Brain microvascular endothelial cell (primary cell): ENCODE results near the gene LYPD6.
A peak's percentile ranks its signal among the peaks of the same experiment; 100 is the strongest.
"Not testable (repeated sequence)": the region's sequence is repeated elsewhere in the genome, so short reads cannot be mapped to it uniquely, and the experiment has no call there.

ENCODE experiments used
- DNase-seq: peaks from one replicate; pipeline ENCODE4 v3.0.0-alpha.2; 2020
- H3K27ac ChIP-seq: fragments of 250-450 bp; sonication (Bioruptor Pico); 2 replicates; pipeline ENCODE4 v1.5.1; 2020; ENCODE audit warnings: mild to moderate bottlenecking, moderate library complexity
- H3K27me3 ChIP-seq: fragments of 250-450 bp; sonication (Bioruptor Pico); replicated peaks from 2 replicates; pipeline ENCODE4 v1.5.1; 2020; ENCODE audit warnings: mild to moderate bottlenecking
- H3K36me3 ChIP-seq: fragments of 250-450 bp; sonication (Bioruptor Pico); replicated peaks from 2 replicates; pipeline ENCODE4 v1.5.1; 2020; ENCODE audit warnings: mild to moderate bottlenecking
- H3K4me3 ChIP-seq: 2 replicates; pipeline ENCODE4 v1.5.1; 2011; ENCODE audit warnings: low read depth, mild to moderate bottlenecking, control low read depth, low read length, moderate library complexity
- CTCF ChIP-seq: IDR thresholded peaks from 2 replicates; pipeline ENCODE4 v1.5.1; 2011; ENCODE audit warnings: low read depth, mild to moderate bottlenecking, moderate library complexity, low read length, control low read depth, inconsistent platforms; ENCODE audit errors: missing control alignments
- in situ Hi-C: cut with HindIII; loops from 2 replicates; pipeline ENCODE4 v1.10.0; 2017; ENCODE audit warnings: low sequenced_read_pairs, low pct_ligation_motif_present

Gene LYPD6

DNA sequence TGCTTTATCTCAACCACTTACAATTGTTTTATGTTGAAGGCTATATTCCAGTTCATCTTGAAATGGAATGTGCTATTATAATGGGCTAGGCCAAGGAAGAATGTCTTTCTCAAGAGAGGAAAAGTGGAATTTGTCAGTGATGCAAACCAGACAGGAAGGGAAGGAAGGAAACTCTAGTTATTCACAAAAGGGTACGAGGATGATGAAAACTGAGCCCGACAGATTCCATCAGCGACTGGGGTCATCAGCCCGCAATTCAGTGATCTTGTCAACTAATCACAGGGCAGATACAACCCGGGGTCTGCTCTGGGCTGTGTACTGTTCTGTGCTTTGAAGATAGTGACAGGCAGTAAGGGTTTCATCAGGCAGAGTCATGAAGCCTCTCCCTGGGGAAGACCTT, 23.4 kb upstream of the LYPD6 start:
- peaks cover 2% of the 10 kb centered on the region for H3K27me3 ChIP-seq
- no peak for DNase-seq
- in situ Hi-C loops, result no loop called here
- H3K36me3 ChIP-seq, result no peaks in the 10 kb centered on the region
- H3K27ac ChIP-seq, result no peak overlapping the region
- TF ChIP-seq CTCF, result no peak
- no peak overlapping the region for H3K4me3 ChIP-seq

DNA sequence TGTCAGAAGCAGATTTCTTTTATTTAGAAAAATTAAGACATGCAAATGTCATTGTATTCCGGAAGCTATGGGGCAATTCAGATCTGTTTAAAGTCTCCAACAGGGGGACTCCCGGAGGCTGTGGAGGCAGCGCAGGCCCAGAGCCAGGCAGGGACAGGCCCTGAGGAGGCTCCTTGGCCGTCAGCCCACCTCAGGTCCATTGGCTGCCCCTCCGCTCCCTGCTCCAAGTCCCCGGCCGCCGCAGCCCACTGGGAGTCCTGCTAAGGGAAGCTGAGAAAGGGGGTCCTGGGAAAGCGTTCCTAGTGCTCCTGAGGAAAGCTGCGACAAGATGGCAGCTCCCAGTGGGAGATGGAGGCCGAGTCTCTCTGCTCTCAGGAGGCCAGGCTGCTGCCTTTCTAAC, 20.0 kb upstream of the LYPD6 start:
- Histone ChIP-seq H3K36me3 (no peaks in the 10 kb centered on the region), H3K4me3 (no peak overlapping the region), H3K27me3 (peaks cover 2% of the 10 kb centered on the region), H3K27ac (no peak overlapping the region)
- in situ Hi-C loops, result no loop called here
- TF ChIP-seq CTCF, result no peak
- DNase-seq, result no peak

DNA sequence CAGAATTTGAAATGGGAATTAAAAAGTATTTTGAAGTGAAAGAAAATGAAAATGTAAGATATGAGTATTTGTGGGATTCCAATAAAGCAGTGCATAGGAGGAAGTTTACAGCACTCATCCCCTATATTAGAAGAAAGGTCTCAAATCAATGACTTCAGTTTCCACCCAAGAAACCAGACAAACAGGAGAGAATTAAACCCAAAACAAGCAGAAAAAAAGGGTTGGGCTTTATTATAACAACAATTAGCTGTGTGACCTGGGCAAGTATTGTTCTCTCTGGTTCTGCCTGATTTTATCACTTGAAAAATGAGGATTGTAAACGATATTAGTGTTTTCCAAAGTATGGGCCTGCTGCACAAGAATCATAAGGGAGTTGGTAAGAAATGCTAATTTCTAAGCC, 18.3 kb upstream of the LYPD6 start:
- H3K27ac ChIP-seq, result no peak overlapping the region
- no peak for DNase-seq
- no peaks in the 10 kb centered on the region for H3K36me3 ChIP-seq
- H3K27me3 ChIP-seq, result peaks cover 2% of the 10 kb centered on the region
- H3K4me3 ChIP-seq, result no peak overlapping the region
- in situ Hi-C loops, result no loop called here
- no peak for TF ChIP-seq CTCF

- Histone ChIP-seq H3K27ac (no peak overlapping the region), H3K36me3 (no peaks in the 10 kb centered on the region), H3K27me3 (no peaks in the 10 kb centered on the region), H3K4me3 (no peak overlapping the region)
- peak; percentile 87 for TF ChIP-seq CTCF
- in situ Hi-C loops, result no loop called here
- DNase-seq, result peak; percentile 12
Measured at GRCh38 chr2:149313512-149313972, 16.8 kb upstream of the LYPD6 start.

- H3K36me3 ChIP-seq, result no peaks in the 10 kb centered on the region
- no peak overlapping the region for H3K27ac ChIP-seq
- no peak for DNase-seq
- TF ChIP-seq CTCF, result no peak
- H3K27me3 ChIP-seq, result no peaks in the 10 kb centered on the region
- H3K4me3 ChIP-seq, result no peak overlapping the region
- in situ Hi-C loops, result no loop called here
Measured at GRCh38 chr2:149314687-149315086, 15.7 kb upstream of the LYPD6 start.

DNA sequence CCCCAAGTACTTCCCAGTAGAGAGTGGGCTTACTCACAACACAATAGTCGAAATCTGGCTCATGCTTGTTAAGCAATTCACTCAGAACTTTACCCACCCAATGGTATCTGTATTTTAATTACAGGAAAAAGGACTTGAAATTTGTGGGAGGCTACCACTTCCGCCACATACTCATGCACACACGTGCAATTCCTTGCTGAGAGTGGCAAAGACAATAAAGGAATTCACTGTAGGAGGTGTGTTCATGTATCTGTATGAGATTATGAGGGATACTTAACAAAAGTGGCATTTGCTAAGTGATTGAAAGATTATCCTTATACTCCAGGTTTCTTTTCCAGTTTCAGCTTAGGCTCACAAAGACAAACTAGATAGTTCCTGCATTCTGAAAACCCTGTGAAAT, 14.9 kb upstream of the LYPD6 start:
- Histone ChIP-seq H3K36me3 (no peaks in the 10 kb centered on the region), H3K27ac (no peak overlapping the region), H3K4me3 (no peak overlapping the region), H3K27me3 (no peaks in the 10 kb centered on the region)
- in situ Hi-C loops, result no loop called here
- DNase-seq, result no peak
- no peak for TF ChIP-seq CTCF

- in situ Hi-C loops, H3K36me3 ChIP-seq, H3K4me3 ChIP-seq, DNase-seq, H3K27me3 ChIP-seq, H3K27ac ChIP-seq: not testable (repeated sequence)
Measured at GRCh38 chr2:149318566-149318965, 11.8 kb upstream of the LYPD6 start.
